ENCODE data around the gene KIF12.

KIF12 gene

DNA sequence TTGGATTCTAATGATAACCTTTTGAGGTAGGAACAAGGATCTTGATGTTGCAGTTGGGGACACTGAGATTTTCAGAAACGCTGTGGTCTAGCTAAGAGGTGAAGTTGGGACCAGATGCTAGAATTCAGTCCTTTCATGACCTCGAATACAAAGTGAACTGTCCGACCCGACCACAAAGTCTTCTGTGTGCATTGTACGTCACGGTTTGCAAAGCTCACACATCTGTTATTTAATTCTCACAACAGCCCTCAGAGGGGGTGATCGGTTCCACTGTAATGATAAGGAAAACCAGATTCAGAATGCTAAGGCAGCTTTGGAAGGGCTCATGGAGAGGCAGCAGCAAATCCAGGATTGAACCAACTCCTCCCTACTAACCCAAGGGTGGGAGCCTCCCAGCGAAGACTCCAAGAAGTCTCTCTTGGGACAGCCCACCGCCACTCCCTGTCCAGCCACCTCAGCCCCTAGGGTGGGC, 16.6 kb upstream of the KIF12 start:
- TF ChIP-seq, protein P1, sequence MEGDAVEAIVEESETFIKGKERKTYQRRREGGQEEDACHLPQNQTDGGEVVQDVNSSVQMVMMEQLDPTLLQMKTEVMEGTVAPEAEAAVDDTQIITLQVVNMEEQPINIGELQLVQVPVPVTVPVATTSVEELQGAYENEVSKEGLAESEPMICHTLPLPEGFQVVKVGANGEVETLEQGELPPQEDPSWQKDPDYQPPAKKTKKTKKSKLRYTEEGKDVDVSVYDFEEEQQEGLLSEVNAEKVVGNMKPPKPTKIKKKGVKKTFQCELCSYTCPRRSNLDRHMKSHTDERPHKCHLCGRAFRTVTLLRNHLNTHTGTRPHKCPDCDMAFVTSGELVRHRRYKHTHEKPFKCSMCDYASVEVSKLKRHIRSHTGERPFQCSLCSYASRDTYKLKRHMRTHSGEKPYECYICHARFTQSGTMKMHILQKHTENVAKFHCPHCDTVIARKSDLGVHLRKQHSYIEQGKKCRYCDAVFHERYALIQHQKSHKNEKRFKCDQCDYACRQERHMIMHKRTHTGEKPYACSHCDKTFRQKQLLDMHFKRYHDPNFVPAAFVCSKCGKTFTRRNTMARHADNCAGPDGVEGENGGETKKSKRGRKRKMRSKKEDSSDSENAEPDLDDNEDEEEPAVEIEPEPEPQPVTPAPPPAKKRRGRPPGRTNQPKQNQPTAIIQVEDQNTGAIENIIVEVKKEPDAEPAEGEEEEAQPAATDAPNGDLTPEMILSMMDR (IDR thresholded peaks at IDR 0.05) = no peak

GRCh38 chr9:114114364-114114763, 15.3 kb upstream of the KIF12 start:
- TF ChIP-seq, protein P1 (IDR thresholded peaks at IDR 0.05) = no peak

GRCh38 chr9:114112778-114113584, 13.9 kb upstream of the KIF12 start:
- TF ChIP-seq, protein P1 (IDR thresholded peaks at IDR 0.05) = no peak

- TF ChIP-seq, protein P1 (IDR thresholded peaks at IDR 0.05) = no peak
Measured at GRCh38 chr9:114112325-114112724, 13.2 kb upstream of the KIF12 start.

DNA sequence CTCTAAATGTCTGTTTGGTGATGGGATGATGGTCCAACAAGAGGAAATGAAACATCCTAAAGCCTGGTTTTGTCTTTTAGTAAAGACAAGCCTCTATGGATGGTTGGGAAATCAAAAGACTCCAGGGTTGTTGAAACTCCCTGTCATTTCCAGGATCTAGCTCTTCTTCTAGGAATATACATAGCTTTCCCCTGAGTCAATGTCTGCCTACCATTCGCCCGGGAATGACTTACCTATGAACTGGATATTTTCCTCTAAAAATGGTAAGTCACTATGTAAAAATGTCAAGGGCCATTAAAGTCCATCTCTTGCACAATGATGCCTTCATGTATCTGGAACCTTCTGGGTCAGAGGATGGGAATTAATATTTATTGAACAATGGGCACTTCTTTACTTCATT, 11.1 kb upstream of the KIF12 start:
- TF ChIP-seq, protein P1 (IDR thresholded peaks at IDR 0.05) = no peak

DNA sequence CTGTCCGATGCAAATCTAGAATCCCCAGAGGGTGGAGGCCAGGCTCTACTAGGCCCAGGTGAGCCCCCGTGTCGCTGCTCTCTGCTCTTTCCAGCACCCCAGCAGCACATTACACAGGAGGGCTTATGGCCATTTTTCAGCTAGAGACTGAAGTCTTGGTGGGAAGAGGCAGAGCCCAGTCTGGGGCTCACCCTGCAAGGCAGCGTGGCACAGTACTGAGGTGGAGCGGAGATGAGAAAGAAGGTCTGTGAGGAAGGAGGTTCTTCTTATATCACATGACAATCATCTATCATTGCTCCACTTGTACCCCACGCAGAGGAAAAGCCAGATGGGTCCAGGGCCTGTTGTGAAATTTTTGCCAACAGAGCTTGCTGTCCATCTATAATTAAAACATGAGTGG, 10.0 kb upstream of the KIF12 start:
- TF ChIP-seq, protein P1 (IDR thresholded peaks at IDR 0.05) = no peak

DNA sequence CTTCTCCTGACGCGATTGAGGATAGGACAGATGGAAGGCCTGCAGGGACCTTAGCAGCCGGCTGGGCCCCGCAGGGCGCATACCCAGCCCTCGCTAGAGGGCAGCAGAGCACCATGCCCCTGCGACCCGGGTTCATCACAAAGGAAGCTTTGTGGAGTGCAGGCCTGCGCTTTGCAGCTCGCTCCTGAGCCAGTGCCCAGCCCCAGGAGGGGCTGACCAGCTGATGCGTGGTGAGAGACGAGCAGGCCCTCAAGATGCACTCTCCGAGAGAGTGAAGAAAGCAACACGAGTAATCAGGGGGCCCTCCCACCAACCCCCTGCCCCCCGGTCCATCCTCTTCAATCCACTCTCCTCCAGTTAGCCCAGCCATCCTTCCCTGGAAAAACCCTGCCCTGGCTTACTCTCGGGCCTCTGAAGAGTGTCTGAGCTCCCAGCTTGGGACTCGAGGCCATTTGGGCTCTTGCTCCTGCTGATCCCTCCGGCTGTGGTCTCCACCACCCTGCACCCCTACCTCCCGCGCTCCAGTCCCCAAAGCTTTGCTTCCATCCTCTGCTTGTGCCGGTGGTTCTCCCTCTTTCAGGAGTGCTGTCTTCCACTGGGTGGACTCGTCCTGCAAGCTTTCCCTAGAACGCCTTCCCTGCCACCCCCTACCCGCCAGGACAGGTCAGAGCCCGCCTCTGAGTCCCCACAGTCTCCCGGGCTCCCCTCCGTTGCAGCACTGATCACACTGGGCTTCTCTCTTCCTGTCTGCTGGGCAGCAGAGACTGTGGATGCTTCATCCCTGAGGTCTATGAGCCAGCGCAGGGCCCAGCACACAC, 9.1 kb upstream of the KIF12 start:
- TF ChIP-seq, protein P1 (IDR thresholded peaks at IDR 0.05) = peak; percentile 97
